Fibroblast of skin of back (primary cell): ENCODE measurements around the gene MERTK.
"Not testable (repeated sequence)": the region's sequence is repeated elsewhere in the genome, so short reads cannot be mapped to it uniquely, and the experiment has no call there.

Experiments used
- DNase-seq: peaks from one replicate; pipeline ENCODE4 v3.0.0-alpha.2; 2013

MERTK gene

GRCh38 chr2:111910609-111911277 is 12.3 kb downstream of the MERTK start:
- DNase-seq: no peak

GRCh38 chr2:111911295-111911977 is 13.0 kb downstream of the MERTK start:
- DNase-seq: not testable (repeated sequence)

GRCh38 chr2:111912547-111912946 is 14.1 kb downstream of the MERTK start:
- DNase-seq: no peak

GRCh38 chr2:111917106-111917505 is 18.7 kb downstream of the MERTK start:
- no peak for DNase-seq

GRCh38 chr2:111918383-111918806 is 20.0 kb downstream of the MERTK start:
- peak; percentile 91 for DNase-seq

- DNase-seq: no peak
These were observed 21.0 kb downstream of the MERTK start for GRCh38 chr2:111919365-111919764.

GRCh38 chr2:111919794-111920608 is 21.6 kb downstream of the MERTK start:
- no peak for DNase-seq

- no peak for DNase-seq
These were observed 24.9 kb downstream of the MERTK start for GRCh38 chr2:111923276-111923804.

- no peak for DNase-seq
These were observed 26.3 kb downstream of the MERTK start for GRCh38 chr2:111924617-111925107.

GRCh38 chr2:111927723-111928122 is 29.3 kb downstream of the MERTK start:
- no peak for DNase-seq

GRCh38 chr2:111930409-111930808 is 32.0 kb downstream of the MERTK start:
- DNase-seq: no peak

GRCh38 chr2:111930875-111931274 is 32.5 kb downstream of the MERTK start:
- peak; percentile 50 for DNase-seq

- DNase-seq: no peak
These were observed 34.5 kb downstream of the MERTK start for GRCh38 chr2:111932841-111933291.

GRCh38 chr2:111933900-111934299 is 35.5 kb downstream of the MERTK start:
- not testable (repeated sequence) for DNase-seq

GRCh38 chr2:111936881-111937280 is 38.5 kb downstream of the MERTK start:
- no peak for DNase-seq

- no peak for DNase-seq
These were observed 40.0 kb downstream of the MERTK start for GRCh38 chr2:111938392-111938791.

- DNase-seq: no peak
These were observed 42.2 kb downstream of the MERTK start for GRCh38 chr2:111940333-111941196.

- DNase-seq: no peak
These were observed 43.1 kb downstream of the MERTK start for GRCh38 chr2:111941531-111941930.

GRCh38 chr2:111944531-111945210 is 46.3 kb downstream of the MERTK start:
- no peak for DNase-seq

GRCh38 chr2:111945444-111946293 is 47.3 kb downstream of the MERTK start:
- no peak for DNase-seq
